ENCODE data around the gene PSMA2.
A peak's percentile ranks its signal among the peaks of the same experiment; 100 is the strongest.
"Not testable (repeated sequence)": the region's sequence is repeated elsewhere in the genome, so short reads cannot be mapped to it uniquely, and the experiment has no call there.

Gene PSMA2

GRCh38 chr7:42907316-42907715 is 24.7 kb downstream of the PSMA2 start:
- DNase-seq (ENCODE audit: low read depth in 2 of 2), result no peak

- DNase-seq (ENCODE audit: low read depth in 2 of 2), result no peak
These were observed 25.8 kb downstream of the PSMA2 start for GRCh38 chr7:42906181-42906580.

GRCh38 chr7:42902331-42902730 is 29.6 kb downstream of the PSMA2 start:
- DNase-seq (ENCODE audit: low read depth in 2 of 2), result no peak

- DNase-seq (ENCODE audit: low read depth in 2 of 2), result no peak
These were observed 31.1 kb downstream of the PSMA2 start for GRCh38 chr7:42900842-42901241.

GRCh38 chr7:42893346-42894240 is 38.4 kb downstream of the PSMA2 start:
- DNase-seq (ENCODE audit: low read depth in 2 of 2), result no peak

GRCh38 chr7:42886893-42887505 is 45.0 kb downstream of the PSMA2 start:
- no peak for DNase-seq (ENCODE audit: low read depth in 2 of 2)

GRCh38 chr7:42886129-42886528 is 45.8 kb downstream of the PSMA2 start:
- no peak for DNase-seq (ENCODE audit: low read depth in 2 of 2)

- not testable (repeated sequence) for DNase-seq (ENCODE audit: low read depth in 2 of 2)
These were observed 46.8 kb downstream of the PSMA2 start for GRCh38 chr7:42885183-42885582.

- no peak for DNase-seq (ENCODE audit: low read depth in 2 of 2)
These were observed 48.0 kb downstream of the PSMA2 start for GRCh38 chr7:42883950-42884349.

GRCh38 chr7:42880392-42880791 is 51.6 kb downstream of the PSMA2 start:
- no peak for DNase-seq (ENCODE audit: low read depth in 2 of 2)

GRCh38 chr7:42878303-42878702 is 53.7 kb downstream of the PSMA2 start:
- DNase-seq (ENCODE audit: low read depth in 2 of 2), result no peak

- no peak for DNase-seq (ENCODE audit: low read depth in 2 of 2)
These were observed 54.1 kb downstream of the PSMA2 start for GRCh38 chr7:42877862-42878261.

GRCh38 chr7:42876182-42877068 is 55.5 kb downstream of the PSMA2 start:
- DNase-seq (ENCODE audit: low read depth in 2 of 2), result peak; percentile 26 to 46

GRCh38 chr7:42869131-42870020 is 62.6 kb downstream of the PSMA2 start:
- DNase-seq (ENCODE audit: low read depth in 2 of 2), result peak; percentile 21 to 31

- DNase-seq (ENCODE audit: low read depth in 2 of 2), result no peak
These were observed 63.5 kb downstream of the PSMA2 start for GRCh38 chr7:42868480-42868879.

Measured in stimulated activated CD8-positive, alpha-beta memory T cell treated with anti-CD3 and anti-CD28 coated beads, Interleukin-2, amount 100 ng/mL, for 48 hours (primary cell).